ENCODE results near the gene AGAP9.
"Not testable (repeated sequence)": the region's sequence is repeated elsewhere in the genome, so short reads cannot be mapped to it uniquely, and the experiment has no call there.

AGAP9 gene

GRCh38 chr10:47456794-47457527 is 66.5 kb downstream of the AGAP9 start:
- no peak for DNase-seq

- no peak for DNase-seq
Measured at GRCh38 chr10:47456079-47456785, 67.2 kb downstream of the AGAP9 start.

- DNase-seq: not testable (repeated sequence)
Measured at GRCh38 chr10:47455350-47456078, 67.9 kb downstream of the AGAP9 start.

- DNase-seq: no peak
Measured at GRCh38 chr10:47454780-47455058, 68.7 kb downstream of the AGAP9 start.

GRCh38 chr10:47454008-47454779 is 69.2 kb downstream of the AGAP9 start:
- no peak for DNase-seq

GRCh38 chr10:47453141-47454007 is 70.1 kb downstream of the AGAP9 start:
- DNase-seq: no peak

GRCh38 chr10:47452495-47453140 is 70.8 kb downstream of the AGAP9 start:
- no peak for DNase-seq

- DNase-seq: no peak
Measured at GRCh38 chr10:47451998-47452494, 71.4 kb downstream of the AGAP9 start.
